ENCODE data around the gene CCDC9. TPM values are rescaled to one million over a fixed set of nuclear protein-coding genes. Genes with fewer than 3 reads are reported as not detected.
A peak's percentile ranks its signal among the peaks of the same experiment; 100 is the strongest.

The CCDC9 gene
- total and polyA plus RNA-seq, 2 experiments from 2014 or later: 14.5 to 15.0 TPM

DNA sequence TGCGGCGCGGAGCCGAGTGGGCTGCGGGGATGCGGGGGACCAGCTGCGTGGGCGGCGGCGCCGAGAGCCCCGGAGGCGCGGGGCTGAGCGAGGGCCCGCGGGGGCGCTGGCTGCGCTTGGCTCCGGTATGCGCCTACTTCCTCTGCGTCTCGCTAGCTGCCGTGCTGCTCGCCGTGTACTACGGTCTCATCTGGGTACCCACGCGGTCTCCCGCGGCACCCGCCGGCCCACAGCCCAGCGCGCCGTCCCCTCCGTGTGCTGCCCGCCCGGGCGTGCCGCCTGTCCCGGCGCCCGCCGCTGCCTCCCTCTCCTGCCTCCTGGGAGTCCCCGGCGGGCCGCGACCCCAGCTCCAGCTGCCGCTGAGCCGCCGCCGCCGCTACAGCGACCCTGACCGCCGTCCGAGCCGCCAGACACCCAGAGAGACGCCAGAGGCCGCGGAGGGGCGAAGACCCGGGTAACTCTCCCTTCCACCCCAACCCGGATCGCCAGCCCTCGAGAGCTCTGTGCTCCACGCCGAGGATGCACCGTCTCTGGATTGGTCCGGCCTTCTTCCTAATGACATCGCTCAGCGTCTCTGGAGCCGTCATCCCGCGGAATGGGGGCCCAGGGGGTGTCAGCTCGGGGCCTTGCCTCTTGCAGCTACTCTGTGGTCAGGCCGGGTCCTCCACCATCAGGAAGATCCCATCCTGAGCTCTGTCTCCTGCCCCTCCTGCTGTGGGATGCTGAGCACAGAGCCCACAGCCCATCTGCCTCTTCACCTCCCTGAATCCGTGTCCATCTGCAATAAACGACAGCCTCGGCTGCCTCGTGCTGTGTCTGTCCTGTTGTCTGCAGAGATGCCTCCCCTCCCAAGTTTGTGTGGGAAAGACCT is 18.8 kb downstream of the CCDC9 start (continued):
- TF ChIP-seq POLR2AphosphoS5 (IDR thresholded peaks at IDR 0.05; ENCODE audit: low read depth): no peak
- no peak for TF ChIP-seq NANOG (IDR thresholded peaks at IDR 0.05; ENCODE audit: borderline replicate concordance)

DNA sequence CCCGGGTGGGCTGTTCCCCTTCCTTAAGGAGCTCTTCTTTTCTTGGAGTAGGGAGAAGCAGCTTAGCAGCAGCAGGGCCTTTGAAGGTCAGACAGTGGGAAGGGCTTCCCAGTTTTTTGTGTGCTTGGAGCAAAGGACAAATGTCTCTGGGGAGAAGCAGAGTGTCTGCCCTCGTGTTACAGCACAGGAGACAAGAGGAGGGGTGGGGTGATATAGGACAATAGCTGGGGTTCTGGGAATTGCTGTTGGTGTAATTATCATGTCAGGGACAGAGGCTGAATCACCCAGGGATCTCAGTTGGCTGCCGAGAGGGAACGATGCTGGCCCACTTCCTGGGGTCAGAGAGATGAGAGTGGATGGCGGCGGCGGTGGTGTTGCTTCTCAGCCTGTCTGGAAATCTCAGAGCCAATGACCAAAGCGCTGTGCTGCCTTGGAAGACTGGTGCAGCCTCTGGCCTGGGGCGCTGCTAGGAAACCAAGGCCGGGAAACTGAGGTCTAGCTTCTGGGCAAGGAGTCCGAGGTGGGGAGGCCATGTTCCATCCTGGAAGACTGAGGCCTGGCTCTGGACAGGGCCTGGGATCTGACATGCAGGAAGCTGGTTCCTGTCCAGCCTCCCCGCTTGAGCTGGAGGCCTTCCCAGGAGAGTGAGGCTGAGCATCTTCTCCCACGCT is 19.6 kb downstream of the CCDC9 start:
- Histone ChIP-seq H4K20me1 (replicated peaks; ENCODE audit: insufficient read depth) (no peaks in the 10 kb centered on the region; the same call in 1 of the 2 replicates), H3K4me1 (ENCODE audit: insufficient read depth) (peaks cover 11% of the 10 kb centered on the region; the same call in 1 of the 2 replicates), H3K36me3 (ENCODE audit: insufficient read depth) (no peaks in the 10 kb centered on the region), H3K4me3 (peak overlapping the region; percentile 64; the same call in 1 of the 2 replicates), H3K4me2 (peak overlapping the region; percentile 83; the same call in 1 of the 2 replicates), H3K27ac (ENCODE audit: low read depth) (no peak overlapping the region), H3K79me2 (replicated peaks; ENCODE audit: insufficient read depth) (no peaks in the 10 kb centered on the region), H3K9me2 (ENCODE audit: insufficient read depth) (no peaks in the 10 kb centered on the region), H2AFZ (no peak overlapping the region), H3F3A (replicated peaks; ENCODE audit: low read depth) (peaks cover 20% of the 10 kb centered on the region), H3K27me3 (ENCODE audit: insufficient read depth) (peaks cover 8% of the 10 kb centered on the region)
- Mint-ChIP-seq H3K4me3 (peak overlapping the region; percentile 64), H3K36me3 (ENCODE audit: low read depth) (peaks cover 7% of the 10 kb centered on the region; the same call in 2 of the 3 replicates), H3K27me3 (ENCODE audit: insufficient read depth, low read depth, poor library complexity) (peaks cover 31% of the 10 kb centered on the region), H3K4me1 (peaks cover 22% of the 10 kb centered on the region), H3K9me3 (no peaks in the 10 kb centered on the region), H3K27ac (no peak overlapping the region)
- no peak for DNase-seq (ENCODE audit: low spot score)
- no peak for ATAC-seq
- TF ChIP-seq, protein P1, sequence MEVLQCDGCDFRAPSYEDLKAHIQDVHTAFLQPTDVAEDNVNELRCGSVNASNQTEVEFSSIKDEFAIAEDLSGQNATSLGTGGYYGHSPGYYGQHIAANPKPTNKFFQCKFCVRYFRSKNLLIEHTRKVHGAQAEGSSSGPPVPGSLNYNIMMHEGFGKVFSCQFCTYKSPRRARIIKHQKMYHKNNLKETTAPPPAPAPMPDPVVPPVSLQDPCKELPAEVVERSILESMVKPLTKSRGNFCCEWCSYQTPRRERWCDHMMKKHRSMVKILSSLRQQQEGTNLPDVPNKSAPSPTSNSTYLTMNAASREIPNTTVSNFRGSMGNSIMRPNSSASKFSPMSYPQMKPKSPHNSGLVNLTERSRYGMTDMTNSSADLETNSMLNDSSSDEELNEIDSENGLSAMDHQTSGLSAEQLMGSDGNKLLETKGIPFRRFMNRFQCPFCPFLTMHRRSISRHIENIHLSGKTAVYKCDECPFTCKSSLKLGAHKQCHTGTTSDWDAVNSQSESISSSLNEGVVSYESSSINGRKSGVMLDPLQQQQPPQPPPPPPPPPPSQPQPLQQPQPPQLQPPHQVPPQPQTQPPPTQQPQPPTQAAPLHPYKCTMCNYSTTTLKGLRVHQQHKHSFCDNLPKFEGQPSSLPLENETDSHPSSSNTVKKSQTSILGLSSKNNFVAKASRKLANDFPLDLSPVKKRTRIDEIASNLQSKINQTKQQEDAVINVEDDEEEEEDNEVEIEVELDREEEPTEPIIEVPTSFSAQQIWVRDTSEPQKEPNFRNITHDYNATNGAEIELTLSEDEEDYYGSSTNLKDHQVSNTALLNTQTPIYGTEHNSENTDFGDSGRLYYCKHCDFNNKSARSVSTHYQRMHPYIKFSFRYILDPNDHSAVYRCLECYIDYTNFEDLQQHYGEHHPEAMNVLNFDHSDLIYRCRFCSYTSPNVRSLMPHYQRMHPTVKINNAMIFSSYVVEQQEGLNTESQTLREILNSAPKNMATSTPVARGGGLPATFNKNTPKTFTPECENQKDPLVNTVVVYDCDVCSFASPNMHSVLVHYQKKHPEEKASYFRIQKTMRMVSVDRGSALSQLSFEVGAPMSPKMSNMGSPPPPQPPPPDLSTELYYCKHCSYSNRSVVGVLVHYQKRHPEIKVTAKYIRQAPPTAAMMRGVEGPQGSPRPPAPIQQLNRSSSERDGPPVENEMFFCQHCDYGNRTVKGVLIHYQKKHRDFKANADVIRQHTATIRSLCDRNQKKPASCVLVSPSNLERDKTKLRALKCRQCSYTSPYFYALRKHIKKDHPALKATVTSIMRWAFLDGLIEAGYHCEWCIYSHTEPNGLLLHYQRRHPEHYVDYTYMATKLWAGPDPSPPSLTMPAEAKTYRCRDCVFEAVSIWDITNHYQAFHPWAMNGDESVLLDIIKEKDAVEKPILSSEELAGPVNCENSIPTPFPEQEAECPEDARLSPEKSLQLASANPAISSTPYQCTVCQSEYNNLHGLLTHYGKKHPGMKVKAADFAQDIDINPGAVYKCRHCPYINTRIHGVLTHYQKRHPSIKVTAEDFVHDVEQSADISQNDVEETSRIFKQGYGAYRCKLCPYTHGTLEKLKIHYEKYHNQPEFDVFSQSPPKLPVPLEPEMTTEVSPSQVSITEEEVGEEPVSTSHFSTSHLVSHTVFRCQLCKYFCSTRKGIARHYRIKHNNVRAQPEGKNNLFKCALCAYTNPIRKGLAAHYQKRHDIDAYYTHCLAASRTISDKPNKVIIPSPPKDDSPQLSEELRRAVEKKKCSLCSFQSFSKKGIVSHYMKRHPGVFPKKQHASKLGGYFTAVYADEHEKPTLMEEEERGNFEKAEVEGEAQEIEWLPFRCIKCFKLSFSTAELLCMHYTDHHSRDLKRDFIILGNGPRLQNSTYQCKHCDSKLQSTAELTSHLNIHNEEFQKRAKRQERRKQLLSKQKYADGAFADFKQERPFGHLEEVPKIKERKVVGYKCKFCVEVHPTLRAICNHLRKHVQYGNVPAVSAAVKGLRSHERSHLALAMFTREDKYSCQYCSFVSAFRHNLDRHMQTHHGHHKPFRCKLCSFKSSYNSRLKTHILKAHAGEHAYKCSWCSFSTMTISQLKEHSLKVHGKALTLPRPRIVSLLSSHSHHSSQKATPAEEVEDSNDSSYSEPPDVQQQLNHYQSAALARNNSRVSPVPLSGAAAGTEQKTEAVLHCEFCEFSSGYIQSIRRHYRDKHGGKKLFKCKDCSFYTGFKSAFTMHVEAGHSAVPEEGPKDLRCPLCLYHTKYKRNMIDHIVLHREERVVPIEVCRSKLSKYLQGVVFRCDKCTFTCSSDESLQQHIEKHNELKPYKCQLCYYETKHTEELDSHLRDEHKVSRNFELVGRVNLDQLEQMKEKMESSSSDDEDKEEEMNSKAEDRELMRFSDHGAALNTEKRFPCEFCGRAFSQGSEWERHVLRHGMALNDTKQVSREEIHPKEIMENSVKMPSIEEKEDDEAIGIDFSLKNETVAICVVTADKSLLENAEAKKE (CRISPR knock-in tag; IDR thresholded peaks at IDR 0.05): no peak
- TF ChIP-seq, protein P2, sequence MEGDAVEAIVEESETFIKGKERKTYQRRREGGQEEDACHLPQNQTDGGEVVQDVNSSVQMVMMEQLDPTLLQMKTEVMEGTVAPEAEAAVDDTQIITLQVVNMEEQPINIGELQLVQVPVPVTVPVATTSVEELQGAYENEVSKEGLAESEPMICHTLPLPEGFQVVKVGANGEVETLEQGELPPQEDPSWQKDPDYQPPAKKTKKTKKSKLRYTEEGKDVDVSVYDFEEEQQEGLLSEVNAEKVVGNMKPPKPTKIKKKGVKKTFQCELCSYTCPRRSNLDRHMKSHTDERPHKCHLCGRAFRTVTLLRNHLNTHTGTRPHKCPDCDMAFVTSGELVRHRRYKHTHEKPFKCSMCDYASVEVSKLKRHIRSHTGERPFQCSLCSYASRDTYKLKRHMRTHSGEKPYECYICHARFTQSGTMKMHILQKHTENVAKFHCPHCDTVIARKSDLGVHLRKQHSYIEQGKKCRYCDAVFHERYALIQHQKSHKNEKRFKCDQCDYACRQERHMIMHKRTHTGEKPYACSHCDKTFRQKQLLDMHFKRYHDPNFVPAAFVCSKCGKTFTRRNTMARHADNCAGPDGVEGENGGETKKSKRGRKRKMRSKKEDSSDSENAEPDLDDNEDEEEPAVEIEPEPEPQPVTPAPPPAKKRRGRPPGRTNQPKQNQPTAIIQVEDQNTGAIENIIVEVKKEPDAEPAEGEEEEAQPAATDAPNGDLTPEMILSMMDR (conservative IDR thresholded peaks at IDR 0.05; ENCODE audit: low read depth in 2 of 2): no peak
- TF ChIP-seq STAT1 (IDR thresholded peaks at IDR 0.05; ENCODE audit: unreplicated experiment) (no peak), NANOG (IDR thresholded peaks at IDR 0.05; ENCODE audit: borderline replicate concordance) (no peak), EZH2phosphoT487 (IDR thresholded peaks at IDR 0.05; ENCODE audit: unreplicated experiment) (no peak), JUNB (IDR thresholded peaks at IDR 0.05; ENCODE audit: unreplicated experiment) (no peak), EZH2 (IDR thresholded peaks at IDR 0.05; ENCODE audit: low read depth, unreplicated experiment) (no peak), CREB1 (CRISPR knock-in tag; IDR thresholded peaks at IDR 0.05; ENCODE audit: low read depth) (no peak)
- TF ChIP-seq, protein P3, sequence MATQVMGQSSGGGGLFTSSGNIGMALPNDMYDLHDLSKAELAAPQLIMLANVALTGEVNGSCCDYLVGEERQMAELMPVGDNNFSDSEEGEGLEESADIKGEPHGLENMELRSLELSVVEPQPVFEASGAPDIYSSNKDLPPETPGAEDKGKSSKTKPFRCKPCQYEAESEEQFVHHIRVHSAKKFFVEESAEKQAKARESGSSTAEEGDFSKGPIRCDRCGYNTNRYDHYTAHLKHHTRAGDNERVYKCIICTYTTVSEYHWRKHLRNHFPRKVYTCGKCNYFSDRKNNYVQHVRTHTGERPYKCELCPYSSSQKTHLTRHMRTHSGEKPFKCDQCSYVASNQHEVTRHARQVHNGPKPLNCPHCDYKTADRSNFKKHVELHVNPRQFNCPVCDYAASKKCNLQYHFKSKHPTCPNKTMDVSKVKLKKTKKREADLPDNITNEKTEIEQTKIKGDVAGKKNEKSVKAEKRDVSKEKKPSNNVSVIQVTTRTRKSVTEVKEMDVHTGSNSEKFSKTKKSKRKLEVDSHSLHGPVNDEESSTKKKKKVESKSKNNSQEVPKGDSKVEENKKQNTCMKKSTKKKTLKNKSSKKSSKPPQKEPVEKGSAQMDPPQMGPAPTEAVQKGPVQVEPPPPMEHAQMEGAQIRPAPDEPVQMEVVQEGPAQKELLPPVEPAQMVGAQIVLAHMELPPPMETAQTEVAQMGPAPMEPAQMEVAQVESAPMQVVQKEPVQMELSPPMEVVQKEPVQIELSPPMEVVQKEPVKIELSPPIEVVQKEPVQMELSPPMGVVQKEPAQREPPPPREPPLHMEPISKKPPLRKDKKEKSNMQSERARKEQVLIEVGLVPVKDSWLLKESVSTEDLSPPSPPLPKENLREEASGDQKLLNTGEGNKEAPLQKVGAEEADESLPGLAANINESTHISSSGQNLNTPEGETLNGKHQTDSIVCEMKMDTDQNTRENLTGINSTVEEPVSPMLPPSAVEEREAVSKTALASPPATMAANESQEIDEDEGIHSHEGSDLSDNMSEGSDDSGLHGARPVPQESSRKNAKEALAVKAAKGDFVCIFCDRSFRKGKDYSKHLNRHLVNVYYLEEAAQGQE (IDR thresholded peaks at IDR 0.05; ENCODE audit: unreplicated experiment): no peak

Data from GM23338 (cell line).